Right renal pelvis (tissue), 4 donors: ENCODE measurements around the gene ARHGEF7. TPM values are rescaled to one million over a fixed set of nuclear protein-coding genes. Genes with fewer than 3 reads are reported as not detected.
"Not testable (repeated sequence)": the region's sequence is repeated elsewhere in the genome, so short reads cannot be mapped to it uniquely, and the experiment has no call there.

Source experiments
- DNase-seq, 4 donors: peaks; one replicate each; pipeline ENCODE4 v3.0.0-alpha.2; 2013; ENCODE audit warnings: low read depth in 4 of 4, low spot score in 3 of 4, missing footprints in 1 of 4
- polyA plus RNA-seq, 4 donors: library from polyadenylated mRNA; unstranded; fragments of 120-200 nt; gene quantifications; one replicate each; pipeline ENCODE4 v1.2.1, GENCODE V29; 2013; ENCODE audit not compliant: insufficient read length in 4 of 4

ARHGEF7 gene
- polyA plus RNA-seq, 4 donors = 62.0 to 80.2 (median 68.0) TPM

DNA sequence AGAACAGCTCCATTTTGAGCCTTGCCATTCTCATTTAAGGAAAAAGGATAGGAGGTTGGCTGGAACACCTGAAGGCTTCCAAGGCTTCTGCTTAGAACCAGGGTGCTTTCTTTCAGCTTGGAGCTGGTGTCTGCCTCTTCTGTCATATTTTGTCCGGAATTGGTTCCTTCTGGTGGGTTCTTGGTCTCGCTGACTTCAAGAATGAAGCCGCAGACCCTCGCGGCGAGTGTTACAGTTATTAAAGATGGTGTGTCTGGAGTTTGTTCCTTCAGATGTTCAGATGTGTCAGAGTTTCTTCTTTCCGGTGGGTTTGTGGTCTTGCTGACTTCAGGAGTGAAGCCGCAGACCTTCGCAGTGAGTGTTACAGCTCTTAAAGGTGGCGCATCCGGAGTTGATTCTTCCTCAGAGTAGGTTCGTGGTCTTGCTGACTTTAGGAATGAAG is 74.0 kb downstream of the ARHGEF7 start:
- DNase-seq = not testable (repeated sequence)

- not testable (repeated sequence) for DNase-seq
Observed at GRCh38 chr13:111189516-111189915, 74.4 kb downstream of the ARHGEF7 start.

- DNase-seq = not testable (repeated sequence)
Observed at GRCh38 chr13:111193223-111193622, 78.1 kb downstream of the ARHGEF7 start.

DNA sequence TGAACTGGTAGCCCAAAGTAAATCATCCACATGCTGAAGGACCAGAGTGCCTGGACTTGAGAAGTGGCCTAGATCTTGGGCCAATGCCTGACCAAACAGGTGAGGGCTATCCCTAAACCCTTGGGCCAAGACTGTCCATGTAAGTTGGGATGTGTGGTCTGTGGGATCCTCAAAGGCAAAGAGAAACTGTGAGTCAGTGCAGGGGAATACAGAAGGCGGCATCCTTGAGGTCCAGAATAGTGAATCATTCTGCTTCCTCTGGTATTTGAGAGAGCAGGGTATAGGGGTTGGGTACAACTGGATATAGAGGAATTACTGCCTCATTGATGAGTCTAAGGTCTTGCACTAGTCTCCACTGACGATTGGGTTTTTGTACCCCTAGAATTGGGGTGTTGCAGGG is 79.5 kb downstream of the ARHGEF7 start:
- DNase-seq = not testable (repeated sequence)

DNA sequence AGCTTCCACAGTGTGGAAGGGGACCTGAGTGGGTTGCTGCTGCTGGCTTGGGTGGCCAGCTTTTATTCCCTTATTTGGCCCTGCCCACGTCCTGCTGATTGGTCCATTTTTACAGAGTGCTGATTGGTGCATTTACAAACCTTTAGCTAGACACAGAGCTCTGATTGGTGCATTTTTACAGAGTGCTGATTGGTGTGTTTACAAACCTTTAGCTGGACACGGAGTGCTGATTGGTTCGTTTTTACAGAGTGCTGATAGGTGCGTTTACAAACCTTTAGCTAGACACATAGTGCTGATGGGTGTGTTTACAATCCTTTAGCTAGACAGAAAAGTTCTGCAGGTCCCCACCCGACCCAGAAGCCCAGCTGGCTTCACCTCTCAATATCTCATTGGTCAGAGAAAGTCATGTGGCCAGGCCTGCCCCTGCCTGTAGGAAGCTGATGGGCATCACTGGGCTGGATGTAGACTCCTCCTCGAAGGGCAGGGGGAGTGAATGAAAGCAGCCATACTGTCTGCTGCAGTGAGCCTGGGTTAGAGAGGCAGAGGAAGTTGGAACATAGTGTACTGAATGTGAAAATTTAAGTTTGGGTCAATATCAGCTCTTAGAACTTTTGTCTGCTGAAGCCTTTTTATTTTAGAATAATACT is 83.7 kb downstream of the ARHGEF7 start:
- not testable (repeated sequence) for DNase-seq

DNA sequence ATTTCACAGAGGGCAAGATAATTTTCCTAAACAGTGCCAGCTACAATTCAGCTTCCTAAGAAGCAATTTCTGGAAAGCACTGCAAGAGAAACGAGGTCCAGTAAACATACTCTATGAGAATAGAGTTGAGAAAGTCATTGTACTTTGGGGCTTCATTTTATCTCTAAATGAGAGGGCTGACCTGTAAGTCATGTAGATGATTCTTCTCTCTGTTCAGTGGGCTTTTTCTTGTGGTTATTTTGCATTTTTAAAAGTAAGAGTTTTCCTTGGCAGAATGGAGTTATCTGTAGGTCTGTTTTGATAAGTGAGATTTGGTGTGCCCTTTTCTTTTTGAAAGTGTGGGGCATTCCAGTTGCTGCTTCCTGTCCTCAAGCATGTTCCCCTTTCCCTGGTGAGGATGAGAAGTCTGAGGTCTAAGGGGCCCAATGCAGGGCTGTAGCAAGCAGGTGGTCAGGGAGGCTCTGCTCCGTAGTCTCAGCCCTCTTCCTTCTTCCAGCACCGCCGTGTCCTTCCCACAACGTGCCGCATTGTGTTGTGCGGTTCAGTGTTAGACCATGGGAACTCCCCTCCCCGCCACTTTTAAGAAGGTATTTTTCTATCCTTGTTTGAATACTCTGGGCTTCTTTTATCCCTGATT is 86.3 kb downstream of the ARHGEF7 start:
- DNase-seq = no peak

DNA sequence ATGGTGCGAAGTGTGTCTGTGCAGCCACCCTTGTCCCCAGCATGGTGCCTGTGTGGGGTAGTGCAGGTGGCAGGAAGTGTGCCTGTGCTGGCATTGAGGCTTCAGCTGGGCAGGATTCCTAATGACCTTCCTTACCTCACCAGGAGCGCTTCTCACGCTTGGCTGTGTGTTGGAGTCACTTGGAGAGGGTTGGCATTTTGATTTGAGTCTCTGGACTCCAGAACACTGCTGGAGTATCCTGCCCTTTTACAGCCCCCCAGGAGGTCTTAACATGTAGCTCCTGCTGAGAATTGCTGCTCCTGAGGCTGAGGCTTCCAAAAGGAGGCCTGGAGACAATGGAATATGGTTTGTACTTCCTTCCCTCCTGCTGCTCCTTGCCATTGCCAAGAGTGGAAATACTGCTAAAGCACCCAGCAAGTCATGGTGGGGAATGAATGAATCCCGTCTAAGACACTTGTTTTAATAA is 87.1 kb downstream of the ARHGEF7 start:
- DNase-seq = no peak

DNA sequence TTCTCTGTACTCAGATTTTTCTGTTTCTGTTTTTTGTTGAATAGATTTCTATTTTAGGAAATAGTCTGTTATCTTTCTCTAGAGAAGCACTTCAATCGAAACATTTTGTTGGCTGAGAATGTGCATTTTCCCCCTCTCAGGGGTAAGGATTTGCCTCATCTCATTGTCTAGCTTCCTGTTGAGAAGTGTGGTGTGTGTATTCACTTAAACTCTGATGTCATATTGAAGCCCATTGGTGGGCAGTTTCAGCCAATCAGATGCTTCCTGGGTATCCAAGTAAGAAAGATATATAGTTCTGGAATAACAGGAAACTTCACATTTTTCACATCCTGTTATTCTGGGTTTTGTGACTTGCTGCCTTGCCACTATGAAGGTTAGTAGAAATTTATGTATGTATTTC is 87.6 kb downstream of the ARHGEF7 start:
- DNase-seq = peak in 2 of 4 donors; percentile 58 to 66

DNA sequence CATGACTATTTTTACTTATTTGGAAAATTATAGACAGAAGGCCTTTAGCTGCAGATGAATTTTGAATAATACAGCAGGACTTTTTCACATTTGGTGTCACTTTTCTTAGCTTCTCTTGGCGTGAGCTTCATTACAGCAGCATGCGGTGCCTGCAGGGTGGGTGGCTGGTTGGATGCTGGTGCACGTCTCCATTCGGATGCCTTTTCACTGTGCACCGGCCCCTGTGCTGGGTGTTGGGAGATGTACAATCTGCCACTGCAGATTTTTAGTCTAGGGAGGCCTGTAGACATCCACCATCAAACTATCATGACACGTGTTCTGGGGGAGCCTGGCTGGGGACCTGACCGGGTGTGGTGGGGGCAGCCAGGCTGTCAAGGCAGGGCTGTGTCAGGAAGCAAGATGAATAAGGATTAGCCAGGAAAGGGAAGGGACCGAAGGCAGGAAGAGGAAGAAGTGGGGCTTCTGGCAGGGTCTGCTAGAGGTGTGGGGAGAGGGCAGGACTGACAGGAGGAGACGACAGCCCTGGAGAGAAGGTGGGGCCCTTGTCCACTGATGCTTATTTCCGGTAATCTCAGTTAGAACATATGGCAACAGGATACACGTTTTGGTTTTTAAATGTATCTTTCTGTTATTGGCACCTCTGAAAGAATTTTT is 88.8 kb downstream of the ARHGEF7 start:
- DNase-seq = no peak

- no peak for DNase-seq
Observed at GRCh38 chr13:111204438-111205177, 89.5 kb downstream of the ARHGEF7 start.

GRCh38 chr13:111206148-111206547 is 91.0 kb downstream of the ARHGEF7 start:
- no peak for DNase-seq

DNA sequence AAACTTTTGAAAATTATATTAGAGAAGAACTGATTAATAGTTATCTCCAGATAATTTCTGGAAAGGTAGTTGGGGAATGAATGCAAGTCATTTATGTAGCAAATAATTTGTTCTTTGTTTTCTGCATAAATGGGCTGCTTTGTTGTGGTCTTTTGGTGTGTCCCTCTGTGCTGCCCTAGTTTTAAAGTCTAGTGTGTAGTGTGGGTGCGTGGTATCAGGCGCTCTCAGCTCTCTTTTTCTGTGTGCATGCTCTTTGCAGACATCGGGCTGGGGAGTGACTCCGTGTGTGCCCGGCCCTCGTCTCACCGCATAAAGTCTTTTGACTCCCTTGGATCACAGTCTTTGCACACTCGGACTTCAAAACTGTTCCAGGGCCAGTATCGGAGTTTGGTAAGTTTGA is 94.5 kb downstream of the ARHGEF7 start:
- no peak for DNase-seq

DNA sequence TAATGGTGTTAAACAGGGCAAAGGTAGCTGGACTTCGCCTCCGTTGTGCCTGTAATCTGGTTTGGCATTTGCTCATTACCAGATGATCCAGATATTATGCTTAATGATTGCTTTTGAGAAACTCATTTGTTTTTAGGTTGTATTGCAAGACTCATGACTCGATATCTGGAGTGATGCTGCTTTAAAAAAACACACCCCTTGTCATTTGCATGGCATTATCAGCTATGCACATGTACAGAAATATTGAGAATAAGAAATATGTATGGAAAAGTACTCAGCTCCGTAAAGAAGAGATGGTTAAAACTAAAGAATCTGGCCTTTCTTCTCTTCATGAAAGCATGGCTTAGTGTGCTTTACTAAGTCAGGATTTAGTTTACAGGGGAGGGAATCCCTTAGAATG is 95.0 kb downstream of the ARHGEF7 start:
- no peak for DNase-seq

DNA sequence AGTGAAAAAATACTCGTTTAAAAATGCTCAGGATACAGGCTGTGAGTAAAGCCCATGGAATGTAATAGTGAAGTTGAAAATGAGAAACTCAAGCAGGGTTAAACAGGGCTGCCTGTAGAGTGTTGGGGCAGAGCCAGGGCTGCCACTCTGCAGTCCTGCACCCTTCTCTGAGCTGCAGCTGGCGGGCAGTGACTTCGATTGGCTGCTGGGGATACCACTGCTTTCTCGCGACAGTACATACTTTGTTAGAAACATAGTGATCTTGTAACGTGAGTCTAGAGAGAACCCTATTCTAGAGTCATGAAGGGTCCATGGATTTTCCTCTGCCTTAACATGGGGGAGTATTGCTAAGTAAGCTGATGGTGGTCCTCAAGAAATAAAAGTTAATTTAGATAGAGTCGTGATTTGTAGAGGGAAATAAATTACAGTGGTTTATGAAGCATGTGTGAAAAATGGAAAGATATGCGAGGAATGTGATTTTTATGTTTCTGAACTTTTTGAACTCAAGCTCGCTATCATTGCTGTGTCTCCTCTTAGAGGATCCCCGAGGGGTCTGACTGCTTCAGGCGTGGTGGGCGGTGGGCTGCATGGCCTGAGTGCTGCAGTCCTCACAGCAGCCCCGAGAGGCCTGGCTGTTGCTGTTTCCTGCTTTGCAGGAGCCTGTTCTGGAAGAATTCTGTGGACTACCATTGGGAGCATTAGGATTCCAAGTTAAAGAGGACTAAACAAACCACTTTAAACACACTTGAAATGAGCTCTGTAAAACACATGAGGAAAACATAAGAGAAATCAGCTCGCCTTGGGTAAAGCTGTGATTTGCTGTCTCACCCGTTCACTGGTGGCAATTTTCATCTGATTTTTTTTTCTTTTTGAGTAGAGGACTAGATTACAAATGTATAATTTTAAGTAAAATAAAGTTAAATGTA is 95.7 kb downstream of the ARHGEF7 start:
- DNase-seq = no peak

GRCh38 chr13:111211789-111212516 is 96.8 kb downstream of the ARHGEF7 start:
- DNase-seq = no peak

DNA sequence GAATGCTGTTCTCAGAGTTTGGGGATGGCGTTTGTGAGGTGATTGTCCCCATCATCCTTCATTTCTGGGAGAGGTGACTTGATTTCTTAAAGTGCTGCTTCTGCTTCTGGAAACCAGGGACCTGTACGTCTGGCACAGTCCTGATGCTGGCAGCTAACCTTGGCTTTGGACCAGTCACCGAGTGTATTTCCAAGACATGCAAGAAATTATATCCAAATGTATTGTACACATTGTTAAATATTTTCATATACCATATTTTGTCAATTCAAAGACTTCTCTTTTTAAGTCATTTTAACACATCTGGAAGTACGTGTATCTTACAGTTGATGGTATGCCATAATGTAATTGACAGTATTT is 97.4 kb downstream of the ARHGEF7 start:
- no peak for DNase-seq

GRCh38 chr13:111213964-111214726 is 99.0 kb downstream of the ARHGEF7 start:
- DNase-seq = no peak
